ENCODE measurements around the gene DAP. TPM values are rescaled to one million over a fixed set of nuclear protein-coding genes. Genes with fewer than 3 reads are reported as not detected.

The DAP gene
- total RNA-seq, 4 donors from 2014 or later: 2.4 to 11.7 (median 3.6) TPM

DNA sequence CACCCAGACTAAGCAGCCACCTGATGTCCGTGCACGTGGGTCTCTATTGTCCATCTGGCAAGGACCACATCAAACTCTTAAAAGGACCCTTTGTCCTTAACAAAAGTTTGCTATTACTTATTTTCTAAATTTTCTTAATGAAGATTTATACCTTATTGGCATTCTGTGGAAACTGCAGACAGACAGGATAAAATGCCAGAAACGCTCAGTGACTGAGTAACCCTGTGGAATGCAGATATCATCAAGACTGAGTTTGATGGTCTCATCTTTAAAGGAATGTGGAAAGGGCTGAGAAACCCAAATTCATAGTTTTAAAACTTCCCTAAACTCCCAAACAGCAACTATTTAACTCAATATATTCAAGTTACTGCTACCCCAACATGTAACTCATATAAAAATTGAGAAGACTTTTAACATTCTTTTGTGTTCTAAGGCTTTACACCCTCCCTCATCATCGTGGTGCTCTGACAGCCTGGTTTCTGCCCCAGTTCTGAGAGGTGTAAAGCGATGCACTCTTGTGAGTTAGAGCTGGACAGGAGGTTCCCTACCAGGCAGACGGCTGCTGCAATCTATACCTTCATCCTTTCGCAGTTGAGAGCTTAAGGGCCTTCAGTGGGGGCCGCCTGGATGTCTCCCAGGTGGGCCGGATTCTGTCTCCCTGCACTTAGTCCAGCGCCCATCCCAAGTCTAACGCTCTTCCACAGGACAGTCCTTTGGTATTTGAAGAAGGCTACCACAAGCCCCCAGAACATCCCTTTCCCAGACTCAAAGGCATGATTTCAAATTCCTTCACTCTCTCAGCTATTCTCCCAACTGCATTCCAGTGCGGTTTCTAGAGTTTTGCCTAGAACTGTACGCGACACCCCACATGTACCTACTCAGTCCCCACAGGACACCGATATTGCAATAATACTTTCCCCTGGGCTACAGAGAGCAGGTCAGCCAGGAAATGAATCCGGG is 68.9 kb downstream of the DAP start:
- TF ChIP-seq, protein P1, sequence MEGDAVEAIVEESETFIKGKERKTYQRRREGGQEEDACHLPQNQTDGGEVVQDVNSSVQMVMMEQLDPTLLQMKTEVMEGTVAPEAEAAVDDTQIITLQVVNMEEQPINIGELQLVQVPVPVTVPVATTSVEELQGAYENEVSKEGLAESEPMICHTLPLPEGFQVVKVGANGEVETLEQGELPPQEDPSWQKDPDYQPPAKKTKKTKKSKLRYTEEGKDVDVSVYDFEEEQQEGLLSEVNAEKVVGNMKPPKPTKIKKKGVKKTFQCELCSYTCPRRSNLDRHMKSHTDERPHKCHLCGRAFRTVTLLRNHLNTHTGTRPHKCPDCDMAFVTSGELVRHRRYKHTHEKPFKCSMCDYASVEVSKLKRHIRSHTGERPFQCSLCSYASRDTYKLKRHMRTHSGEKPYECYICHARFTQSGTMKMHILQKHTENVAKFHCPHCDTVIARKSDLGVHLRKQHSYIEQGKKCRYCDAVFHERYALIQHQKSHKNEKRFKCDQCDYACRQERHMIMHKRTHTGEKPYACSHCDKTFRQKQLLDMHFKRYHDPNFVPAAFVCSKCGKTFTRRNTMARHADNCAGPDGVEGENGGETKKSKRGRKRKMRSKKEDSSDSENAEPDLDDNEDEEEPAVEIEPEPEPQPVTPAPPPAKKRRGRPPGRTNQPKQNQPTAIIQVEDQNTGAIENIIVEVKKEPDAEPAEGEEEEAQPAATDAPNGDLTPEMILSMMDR (IDR thresholded peaks at IDR 0.05 in 4 of 5, conservative IDR thresholded peaks at IDR 0.05 in 1 of 5): no peak
- no peak for TF ChIP-seq POLR2A (IDR thresholded peaks at IDR 0.05)
- in situ Hi-C loops (cut with MboI; ENCODE audit: low sequenced_read_pairs in 4 of 4) (no loop called here), intact Hi-C loops (cut with DNase I; ENCODE audit: low total_unique reads) (loop anchor here (10.0 kb wide), 1 partner anchor 1333 kb away; no protein-coding TSS in a partner anchor)
- DNase-seq (no peak), ATAC-seq (no peak)
- no peaks in the 10 kb centered on the region for H3K36me3 ChIP-seq
- peaks cover 0 to 5% of the 10 kb centered on the region in 2 donors for H3K4me1 ChIP-seq
- H3K27ac ChIP-seq: no peak overlapping the region
- H3K4me3 ChIP-seq: no peak overlapping the region
- H3K9me3 ChIP-seq: no peaks in the 10 kb centered on the region
- no peaks in the 10 kb centered on the region for H3K27me3 ChIP-seq

DNA sequence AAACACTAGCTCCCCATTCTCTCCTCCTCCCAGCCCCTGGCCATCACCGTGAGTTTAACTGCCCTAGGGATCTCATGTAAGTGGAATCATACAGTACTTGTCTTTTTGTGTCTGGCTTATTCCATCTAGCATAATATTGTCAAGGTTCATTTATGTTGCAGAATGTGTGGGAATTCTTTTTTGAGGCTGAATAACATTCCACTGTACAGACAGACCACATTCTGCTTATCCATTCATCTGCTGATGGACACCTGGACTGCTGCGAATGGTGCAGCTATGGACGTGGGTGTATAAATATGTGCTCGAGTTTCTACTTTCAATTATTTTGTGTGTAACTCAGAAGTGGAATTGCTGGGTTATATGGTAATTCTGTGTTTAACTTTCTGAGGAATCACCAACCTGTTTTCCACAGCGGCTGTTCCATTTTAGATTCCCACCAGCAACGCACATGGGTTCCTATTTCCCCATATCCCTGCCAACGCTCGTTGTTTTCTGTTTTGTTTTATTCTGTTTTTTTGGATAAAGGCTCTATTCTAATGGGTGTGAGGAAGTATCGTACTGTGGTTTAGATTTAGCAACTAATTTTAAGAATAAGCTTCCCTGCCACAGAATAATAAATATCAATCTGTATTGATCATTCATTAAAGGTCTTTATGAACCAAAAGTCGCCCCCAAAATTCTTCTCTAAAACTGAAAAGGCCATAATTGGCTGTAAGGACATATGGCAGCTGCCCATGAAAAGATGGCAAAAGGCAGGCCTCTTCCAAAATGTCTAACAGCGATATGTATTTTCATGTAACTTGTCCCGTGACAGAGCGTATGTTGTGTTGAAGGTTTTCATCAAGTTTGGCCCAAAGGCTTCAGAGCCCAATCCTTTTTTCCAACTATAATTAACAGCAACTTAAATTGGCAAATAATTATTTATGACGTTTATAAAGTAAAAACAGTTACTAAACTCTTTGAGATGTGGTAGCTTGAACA is 70.3 kb downstream of the DAP start:
- no peak for DNase-seq
- Histone ChIP-seq H3K4me1 (peaks cover 0 to 5% of the 10 kb centered on the region in 2 donors), H3K9me3 (no peaks in the 10 kb centered on the region), H3K4me3 (no peak overlapping the region), H3K27me3 (no peaks in the 10 kb centered on the region), H3K27ac (no peak overlapping the region), H3K36me3 (no peaks in the 10 kb centered on the region)
- intact Hi-C loops (cut with DNase I; ENCODE audit: low total_unique reads) (loop anchor here (10.0 kb wide), 1 partner anchor 1334 kb away; no protein-coding TSS in a partner anchor), in situ Hi-C loops (cut with MboI; ENCODE audit: low sequenced_read_pairs in 4 of 4) (no loop called here)
- no peak for ATAC-seq
- no peak for TF ChIP-seq POLR2A (IDR thresholded peaks at IDR 0.05)
- TF ChIP-seq, protein P1 (IDR thresholded peaks at IDR 0.05 in 4 of 5, conservative IDR thresholded peaks at IDR 0.05 in 1 of 5): no peak

DNA sequence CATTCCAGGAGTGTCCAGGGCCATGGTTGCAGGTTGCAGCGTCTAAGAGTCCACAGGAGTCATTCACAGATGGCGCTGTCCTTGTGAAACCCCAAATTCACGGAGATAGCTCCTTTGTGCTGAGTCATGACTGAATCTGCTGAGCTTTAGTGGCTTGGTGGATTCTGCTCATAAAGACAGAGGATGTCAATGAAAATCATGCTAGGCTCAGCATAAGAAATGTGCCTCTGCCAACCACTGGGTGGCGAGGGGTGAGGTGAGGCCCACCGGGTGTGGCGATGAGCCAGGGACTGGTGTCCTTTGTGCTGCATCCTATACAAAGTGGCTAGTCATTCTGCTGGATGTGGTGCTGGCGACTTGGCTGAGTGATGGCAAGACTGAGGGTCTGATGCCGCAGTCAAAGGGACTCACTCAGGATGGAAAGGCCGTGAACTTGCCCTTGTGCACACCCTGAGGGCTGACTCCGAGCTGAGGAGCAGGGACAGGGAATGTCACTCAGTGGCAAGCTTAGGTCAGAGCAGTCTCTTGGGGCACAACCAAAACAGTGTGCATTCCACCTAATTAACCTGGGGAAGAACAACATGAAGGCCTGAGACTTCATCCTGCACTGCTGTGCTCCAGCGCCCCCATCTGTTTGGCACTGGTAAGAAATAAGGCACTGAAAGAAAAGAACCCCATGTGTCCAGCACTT is 71.5 kb downstream of the DAP start:
- intact Hi-C loops (cut with DNase I; ENCODE audit: low total_unique reads) (loop anchor here (10.0 kb wide), 1 partner anchor 1335 kb away; no protein-coding TSS in a partner anchor), in situ Hi-C loops (cut with MboI; ENCODE audit: low sequenced_read_pairs in 4 of 4) (no loop called here)
- no peak for DNase-seq
- Histone ChIP-seq H3K4me1 (no peaks in the 10 kb centered on the region), H3K27ac (no peak overlapping the region), H3K27me3 (no peaks in the 10 kb centered on the region), H3K9me3 (no peaks in the 10 kb centered on the region), H3K4me3 (no peak overlapping the region), H3K36me3 (no peaks in the 10 kb centered on the region)
- ATAC-seq: no peak
- no peak for TF ChIP-seq POLR2A (IDR thresholded peaks at IDR 0.05)
- TF ChIP-seq, protein P1 (IDR thresholded peaks at IDR 0.05 in 4 of 5, conservative IDR thresholded peaks at IDR 0.05 in 1 of 5): no peak

DNA sequence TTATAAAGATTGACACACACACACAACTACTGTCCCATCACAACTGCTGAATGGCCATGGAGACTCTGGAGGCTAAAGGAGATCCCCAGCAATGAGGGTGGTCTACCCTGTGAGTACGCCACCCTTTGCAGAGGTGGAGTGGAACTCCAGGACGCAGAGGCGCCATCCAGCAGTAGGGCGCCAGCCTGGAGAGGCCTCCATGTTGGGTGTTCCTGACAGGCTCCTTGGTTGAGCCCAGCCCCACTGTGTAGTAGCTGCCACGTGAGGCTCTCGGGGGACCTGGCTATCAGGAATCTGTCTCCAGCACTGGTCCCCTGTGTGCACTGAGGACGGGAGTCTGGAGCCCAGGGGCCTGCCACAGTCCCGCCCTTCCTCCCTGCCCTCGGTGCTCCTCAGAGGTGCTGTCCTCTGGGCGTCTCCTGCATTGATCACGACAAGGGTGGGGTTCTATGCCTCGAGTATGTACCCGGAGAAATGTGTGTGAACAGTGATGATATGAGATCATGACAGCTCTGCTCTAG is 72.3 kb downstream of the DAP start:
- Histone ChIP-seq H3K4me1 (no peaks in the 10 kb centered on the region), H3K27ac (no peak overlapping the region), H3K27me3 (no peaks in the 10 kb centered on the region), H3K9me3 (no peaks in the 10 kb centered on the region), H3K4me3 (no peak overlapping the region), H3K36me3 (no peaks in the 10 kb centered on the region)
- ATAC-seq (no peak), DNase-seq (no peak)
- in situ Hi-C loops (cut with MboI; ENCODE audit: low sequenced_read_pairs in 4 of 4): no loop called here
- TF ChIP-seq, protein P1 (IDR thresholded peaks at IDR 0.05 in 4 of 5, conservative IDR thresholded peaks at IDR 0.05 in 1 of 5): no peak
- no peak for TF ChIP-seq POLR2A (IDR thresholded peaks at IDR 0.05)
- intact Hi-C loops (cut with DNase I; ENCODE audit: low total_unique reads): no loop called here
